Subcutaneous abdominal adipose tissue (tissue), 5 donors: Measurements from ENCODE around the gene SSB.
"Not testable (repeated sequence)": the region's sequence is repeated elsewhere in the genome, so short reads cannot be mapped to it uniquely, and the experiment has no call there.

ENCODE experiments used
- H3K27ac ChIP-seq: one replicate; pipeline ENCODE4 v1.7.0; 2013; ENCODE audit warnings: low read depth, mild to moderate bottlenecking, inconsistent platforms, low read length, moderate library complexity
- H3K27me3 ChIP-seq, 5 donors: one replicate each; pipeline ENCODE4 v1.7.0; 2013; ENCODE audit warnings: low read length in 5 of 5, inconsistent platforms in 1 of 5; ENCODE audit not compliant: control insufficient read depth in 5 of 5, insufficient read depth in 4 of 5
- H3K36me3 ChIP-seq, 5 donors: one replicate each; pipeline ENCODE4 v1.7.0; 2013; ENCODE audit warnings: low read length in 5 of 5; ENCODE audit not compliant: control insufficient read depth in 5 of 5, insufficient read depth in 5 of 5
- H3K4me1 ChIP-seq, 5 donors: one replicate each; pipeline ENCODE4 v1.7.0; 2013; ENCODE audit warnings: low read length in 5 of 5, mild to moderate bottlenecking in 3 of 5, moderate library complexity in 1 of 5; ENCODE audit not compliant: control insufficient read depth in 5 of 5, insufficient read depth in 5 of 5
- H3K4me3 ChIP-seq, 5 donors: one replicate each; pipeline ENCODE4 v1.7.0; 2013; ENCODE audit warnings: low read length in 5 of 5, low read depth in 1 of 5
- H3K9ac ChIP-seq, 5 donors: one replicate each; pipeline ENCODE4 v1.7.0; 2013; ENCODE audit warnings: low read length in 5 of 5, mild to moderate bottlenecking in 4 of 5, moderate library complexity in 3 of 5
- H3K9me3 ChIP-seq, 5 donors: one replicate each; pipeline ENCODE4 v1.7.0; 2013; ENCODE audit warnings: low read length in 5 of 5; ENCODE audit not compliant: control insufficient read depth in 5 of 5
- donor health status: healthy.
- donor health status: healthy.
- donor health status: healthy.
- donor health status: healthy.
- donor health status: healthy.

SSB gene

DNA sequence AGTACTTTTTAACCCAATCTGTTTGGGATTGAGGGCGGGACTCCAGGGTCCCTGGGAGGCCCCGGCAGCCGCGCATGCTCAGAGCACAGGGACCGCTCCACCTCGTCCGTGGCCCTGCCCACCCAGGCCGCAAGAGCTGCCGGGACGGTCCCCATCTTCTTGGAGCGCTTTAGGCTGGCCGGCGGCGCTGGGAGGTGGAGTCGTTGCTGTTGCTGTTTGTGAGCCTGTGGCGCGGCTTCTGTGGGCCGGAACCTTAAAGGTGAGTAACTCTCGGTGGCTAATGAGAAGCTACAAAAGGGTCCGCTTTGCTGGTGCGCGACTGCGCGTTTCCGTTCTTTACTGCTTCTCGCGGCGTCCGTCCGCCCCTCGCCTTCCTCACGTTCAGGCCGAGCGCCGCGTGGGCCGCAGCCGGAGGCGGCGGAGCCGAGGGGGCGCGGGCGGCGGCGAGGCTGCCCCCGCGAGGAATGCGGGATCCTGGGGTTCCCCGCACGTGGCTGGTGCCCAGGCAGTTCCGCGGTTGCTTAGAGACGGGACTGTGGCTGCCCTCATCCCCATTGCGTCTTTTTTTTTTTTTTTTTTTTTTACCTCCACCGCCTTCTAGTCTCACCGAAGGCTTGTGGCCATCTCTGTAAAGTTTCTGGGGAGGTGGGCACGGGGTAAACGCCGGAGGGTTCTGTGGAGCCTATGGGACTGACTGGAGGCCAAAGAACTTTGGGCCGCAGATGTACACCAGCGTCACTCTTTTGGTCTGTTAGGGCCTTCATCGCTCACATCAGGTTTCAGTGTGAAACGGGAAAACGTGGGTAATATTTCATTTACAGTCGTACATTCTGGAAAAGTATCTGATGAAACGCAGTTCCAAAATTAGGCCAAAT, at the start of gene SSB:
Gene SSB, plus strand, starts transcription at position 154 of the 875 bp plus-strand sequence. CDS start 2,090 bp downstream, outside the sequence.
- H3K36me3 ChIP-seq, result peaks cover 0 to 12% (median 5%) of the 10 kb centered on the region in 5 donors
- H3K4me1 ChIP-seq, result peaks cover 0 to 44% (median 18%) of the 10 kb centered on the region in 5 donors
- no peaks in the 10 kb centered on the region for H3K27me3 ChIP-seq
- peaks cover 0 to 3% (median 0%) of the 10 kb centered on the region in 5 donors for H3K9me3 ChIP-seq
- H3K27ac ChIP-seq, result peak within 1 kb of the TSS; percentile 82
- peak within 1 kb of the TSS; percentile 82 to 95 (median 86) for H3K9ac ChIP-seq
- peak within 1 kb of the TSS; percentile 83 to 92 (median 85) for H3K4me3 ChIP-seq

GRCh38 chr2:169752752-169753151, 45.9 kb upstream of the SSB start:
- Histone ChIP-seq H3K9ac (no peak overlapping the region), H3K9me3 (no peaks in the 10 kb centered on the region), H3K36me3 (no peaks in the 10 kb centered on the region), H3K27ac (no peak overlapping the region), H3K4me1 (no peaks in the 10 kb centered on the region), H3K27me3 (no peaks in the 10 kb centered on the region), H3K4me3 (no peak overlapping the region)

- Histone ChIP-seq H3K36me3 (no peaks in the 10 kb centered on the region), H3K9me3 (no peaks in the 10 kb centered on the region), H3K27me3 (no peaks in the 10 kb centered on the region), H3K27ac (no peak overlapping the region), H3K4me3 (no peak overlapping the region), H3K4me1 (no peaks in the 10 kb centered on the region), H3K9ac (no peak overlapping the region)
Measured at GRCh38 chr2:169755083-169755870, 43.4 kb upstream of the SSB start.

GRCh38 chr2:169756342-169756741, 42.3 kb upstream of the SSB start:
- no peak overlapping the region for H3K4me3 ChIP-seq
- H3K4me1 ChIP-seq, result no peaks in the 10 kb centered on the region
- no peak overlapping the region for H3K27ac ChIP-seq
- no peaks in the 10 kb centered on the region for H3K27me3 ChIP-seq
- H3K9me3 ChIP-seq, result no peaks in the 10 kb centered on the region
- no peak overlapping the region for H3K9ac ChIP-seq
- no peaks in the 10 kb centered on the region for H3K36me3 ChIP-seq

GRCh38 chr2:169757356-169757755, 41.3 kb upstream of the SSB start:
- Histone ChIP-seq H3K27ac (no peak overlapping the region), H3K4me3 (no peak overlapping the region), H3K27me3 (no peaks in the 10 kb centered on the region), H3K36me3 (no peaks in the 10 kb centered on the region), H3K4me1 (no peaks in the 10 kb centered on the region), H3K9me3 (no peaks in the 10 kb centered on the region), H3K9ac (no peak overlapping the region)

DNA sequence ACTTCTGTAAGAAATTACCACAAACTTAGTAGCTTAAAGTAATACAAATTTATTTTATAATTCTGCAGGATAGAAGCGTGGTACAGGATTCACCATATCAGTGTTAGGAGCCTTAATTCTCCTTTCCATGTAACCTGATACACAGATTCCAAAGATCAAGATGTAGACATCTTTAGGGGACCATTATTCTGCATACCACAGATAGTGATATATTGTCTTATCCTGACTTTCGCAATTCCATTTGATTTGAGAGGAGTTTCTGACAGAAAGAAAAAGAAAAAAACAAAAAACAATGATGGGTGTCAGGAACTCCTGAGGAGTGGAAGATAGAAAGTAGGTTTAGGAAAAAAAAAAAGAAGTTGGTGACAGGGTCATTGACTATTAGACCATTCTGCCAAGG, 40.9 kb upstream of the SSB start:
- no peaks in the 10 kb centered on the region for H3K9me3 ChIP-seq
- no peaks in the 10 kb centered on the region for H3K27me3 ChIP-seq
- H3K9ac ChIP-seq, result no peak overlapping the region
- H3K4me3 ChIP-seq, result no peak overlapping the region
- H3K4me1 ChIP-seq, result no peaks in the 10 kb centered on the region
- no peak overlapping the region for H3K27ac ChIP-seq
- H3K36me3 ChIP-seq, result no peaks in the 10 kb centered on the region

DNA sequence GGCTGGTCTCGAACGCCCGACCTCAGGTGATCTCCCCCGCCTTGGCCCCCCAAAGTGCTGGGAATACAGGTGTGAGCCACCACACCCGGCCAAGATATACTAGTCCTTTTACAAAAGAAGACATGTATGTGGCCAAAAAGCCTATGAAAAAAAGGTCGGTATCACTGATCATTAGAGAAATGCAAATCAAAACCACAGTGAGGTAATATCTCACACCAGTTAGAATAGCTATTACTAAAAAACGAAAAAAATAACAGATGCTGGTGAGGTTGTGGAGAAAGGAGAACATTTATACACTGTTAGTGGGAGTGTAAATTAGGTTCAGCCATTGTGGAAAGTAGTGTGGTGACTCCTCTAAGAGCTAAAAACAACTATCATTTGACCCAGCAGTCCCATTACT, 38.7 kb upstream of the SSB start:
- Histone ChIP-seq H3K9me3 (no peaks in the 10 kb centered on the region), H3K9ac (no peak overlapping the region), H3K4me1 (no peaks in the 10 kb centered on the region), H3K27me3 (no peaks in the 10 kb centered on the region), H3K27ac (no peak overlapping the region), H3K4me3 (no peak overlapping the region), H3K36me3 (no peaks in the 10 kb centered on the region)

GRCh38 chr2:169760798-169761197, 37.9 kb upstream of the SSB start:
- H3K9me3 ChIP-seq, H3K27ac ChIP-seq, H3K4me1 ChIP-seq, H3K27me3 ChIP-seq, H3K36me3 ChIP-seq, H3K9ac ChIP-seq, H3K4me3 ChIP-seq: not testable (repeated sequence)

GRCh38 chr2:169761251-169761969, 37.3 kb upstream of the SSB start:
- H3K4me3 ChIP-seq, result no peak overlapping the region
- H3K27me3 ChIP-seq, result no peaks in the 10 kb centered on the region
- H3K36me3 ChIP-seq, result no peaks in the 10 kb centered on the region
- H3K9ac ChIP-seq, result no peak overlapping the region
- H3K9me3 ChIP-seq, result no peaks in the 10 kb centered on the region
- H3K27ac ChIP-seq, result no peak overlapping the region
- H3K4me1 ChIP-seq, result no peaks in the 10 kb centered on the region

DNA sequence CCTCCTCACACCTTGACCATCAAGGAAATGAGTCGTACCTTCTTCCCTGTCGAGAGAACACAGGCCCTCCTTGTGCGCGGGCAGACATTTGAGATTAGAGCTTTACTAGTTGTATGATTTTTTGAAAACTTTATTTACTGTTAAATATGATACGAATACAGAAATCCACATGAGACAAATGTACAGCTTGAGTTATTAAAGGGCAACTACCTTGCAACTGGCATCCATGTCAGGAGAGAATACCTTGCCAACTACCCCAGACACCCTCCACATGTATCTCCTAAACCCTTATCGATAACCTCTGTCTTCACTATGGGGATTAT, 36.7 kb upstream of the SSB start:
- Histone ChIP-seq H3K4me1 (no peaks in the 10 kb centered on the region), H3K27ac (no peak overlapping the region), H3K9ac (no peak overlapping the region), H3K4me3 (no peak overlapping the region), H3K27me3 (no peaks in the 10 kb centered on the region), H3K9me3 (no peaks in the 10 kb centered on the region), H3K36me3 (no peaks in the 10 kb centered on the region)
